ENCODE measurements around the gene SYT12.
A peak's percentile ranks its signal among the peaks of the same experiment; 100 is the strongest.
"Not testable (repeated sequence)": the region's sequence is repeated elsewhere in the genome, so short reads cannot be mapped to it uniquely, and the experiment has no call there.

The SYT12 gene

GRCh38 chr11:66999555-66999954 lies 23.4 kb upstream of the SYT12 start:
- no CpG with 5 or more reads among the region's 7 CpGs for WGBS (ENCODE audit: insufficient coverage, insufficient read length)
- no peak overlapping the region for H3K27ac ChIP-seq (ENCODE audit: low read length)
- H3K4me1 ChIP-seq (ENCODE audit: control insufficient read depth, insufficient read depth, low read length), result peaks cover 2% of the 10 kb centered on the region
- H3K36me3 ChIP-seq (ENCODE audit: control insufficient read depth, insufficient read depth, low read length), result no peaks in the 10 kb centered on the region
- no peaks in the 10 kb centered on the region for H3K27me3 ChIP-seq (ENCODE audit: control insufficient read depth, insufficient read depth, low read length)
- H3K9me3 ChIP-seq (ENCODE audit: control insufficient read depth, insufficient read depth, low read length), result no peaks in the 10 kb centered on the region
- H3K4me3 ChIP-seq (ENCODE audit: low read length), result no peak overlapping the region
- no peak for DNase-seq (ENCODE audit: low read depth, low spot score)

GRCh38 chr11:67001332-67001731 lies 21.6 kb upstream of the SYT12 start:
- Histone ChIP-seq H3K36me3 (ENCODE audit: control insufficient read depth, insufficient read depth, low read length) (no peaks in the 10 kb centered on the region), H3K4me1 (ENCODE audit: control insufficient read depth, insufficient read depth, low read length) (peaks cover 2% of the 10 kb centered on the region), H3K27me3 (ENCODE audit: control insufficient read depth, insufficient read depth, low read length) (no peaks in the 10 kb centered on the region), H3K9me3 (ENCODE audit: control insufficient read depth, insufficient read depth, low read length) (no peaks in the 10 kb centered on the region), H3K4me3 (ENCODE audit: low read length) (no peak overlapping the region), H3K27ac (ENCODE audit: low read length) (no peak overlapping the region)
- WGBS (ENCODE audit: insufficient coverage, insufficient read length), result no CpG with 5 or more reads among the region's 5 CpGs
- DNase-seq (ENCODE audit: low read depth, low spot score), result no peak

DNA sequence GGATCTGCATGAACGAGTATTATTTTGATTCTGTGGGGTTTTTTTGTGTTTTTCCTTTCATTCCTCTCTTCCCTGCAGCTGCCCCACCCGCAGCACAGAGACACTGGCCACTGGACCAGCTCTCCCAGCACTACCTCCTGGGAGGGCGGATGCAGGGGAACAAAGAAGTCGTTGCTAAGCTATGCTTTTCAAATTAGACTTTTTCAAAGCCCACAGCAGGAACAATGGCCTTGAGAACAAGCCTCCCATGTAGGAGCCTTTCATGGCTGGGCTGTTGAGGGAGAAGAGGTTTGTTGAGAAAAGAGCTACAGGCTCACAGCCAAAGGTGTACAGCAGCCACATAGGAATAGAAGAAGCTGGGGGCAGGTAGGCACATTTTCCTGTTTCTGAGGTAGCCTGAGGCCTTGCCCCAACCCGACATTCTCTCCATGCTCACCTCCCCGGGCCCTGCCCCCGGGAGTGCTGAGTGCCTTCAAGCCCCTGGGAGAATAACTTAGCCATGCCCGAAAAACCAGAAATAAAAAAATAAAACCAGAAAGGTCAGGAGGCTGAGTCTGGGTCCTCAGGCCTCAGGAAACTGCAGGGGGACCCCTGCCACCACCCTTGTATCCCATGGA lies 20.5 kb upstream of the SYT12 start:
- DNase-seq (ENCODE audit: low read depth, low spot score), result peak; percentile 58
- Histone ChIP-seq H3K4me1 (ENCODE audit: control insufficient read depth, insufficient read depth, low read length) (peaks cover 2% of the 10 kb centered on the region), H3K27me3 (ENCODE audit: control insufficient read depth, insufficient read depth, low read length) (no peaks in the 10 kb centered on the region), H3K27ac (ENCODE audit: low read length) (no peak overlapping the region), H3K9me3 (ENCODE audit: control insufficient read depth, insufficient read depth, low read length) (no peaks in the 10 kb centered on the region), H3K36me3 (ENCODE audit: control insufficient read depth, insufficient read depth, low read length) (no peaks in the 10 kb centered on the region), H3K4me3 (ENCODE audit: low read length) (no peak overlapping the region)
- no CpG with 5 or more reads among the region's 8 CpGs for WGBS (ENCODE audit: insufficient coverage, insufficient read length)

GRCh38 chr11:67002921-67003411 lies 20.0 kb upstream of the SYT12 start:
- no peak overlapping the region for H3K27ac ChIP-seq (ENCODE audit: low read length)
- H3K27me3 ChIP-seq (ENCODE audit: control insufficient read depth, insufficient read depth, low read length), result no peaks in the 10 kb centered on the region
- peaks cover 2% of the 10 kb centered on the region for H3K4me1 ChIP-seq (ENCODE audit: control insufficient read depth, insufficient read depth, low read length)
- H3K36me3 ChIP-seq (ENCODE audit: control insufficient read depth, insufficient read depth, low read length), result no peaks in the 10 kb centered on the region
- H3K4me3 ChIP-seq (ENCODE audit: low read length), result no peak overlapping the region
- no peaks in the 10 kb centered on the region for H3K9me3 ChIP-seq (ENCODE audit: control insufficient read depth, insufficient read depth, low read length)
- WGBS (ENCODE audit: insufficient coverage, insufficient read length), result no CpG with 5 or more reads among the region's 5 CpGs
- DNase-seq (ENCODE audit: low read depth, low spot score), result no peak

- not testable (repeated sequence) for H3K9me3 ChIP-seq (ENCODE audit: control insufficient read depth, insufficient read depth, low read length); H3K4me3 ChIP-seq (ENCODE audit: low read length); H3K27ac ChIP-seq (ENCODE audit: low read length); H3K27me3 ChIP-seq (ENCODE audit: control insufficient read depth, insufficient read depth, low read length); DNase-seq (ENCODE audit: low read depth, low spot score); H3K4me1 ChIP-seq (ENCODE audit: control insufficient read depth, insufficient read depth, low read length); H3K36me3 ChIP-seq (ENCODE audit: control insufficient read depth, insufficient read depth, low read length)
- no CpG with 5 or more reads among the region's 8 CpGs for WGBS (ENCODE audit: insufficient coverage, insufficient read length)
Measured at GRCh38 chr11:67005200-67005599, 17.7 kb upstream of the SYT12 start.

- peak; percentile 96 for DNase-seq (ENCODE audit: low read depth, low spot score)
- Histone ChIP-seq H3K4me3 (ENCODE audit: low read length) (no peak overlapping the region), H3K4me1 (ENCODE audit: control insufficient read depth, insufficient read depth, low read length) (peaks cover 2% of the 10 kb centered on the region), H3K27ac (ENCODE audit: low read length) (no peak overlapping the region), H3K9me3 (ENCODE audit: control insufficient read depth, insufficient read depth, low read length) (no peaks in the 10 kb centered on the region), H3K36me3 (ENCODE audit: control insufficient read depth, insufficient read depth, low read length) (no peaks in the 10 kb centered on the region), H3K27me3 (ENCODE audit: control insufficient read depth, insufficient read depth, low read length) (no peaks in the 10 kb centered on the region)
- WGBS (ENCODE audit: insufficient coverage, insufficient read length), result no CpG with 5 or more reads among the region's 14 CpGs
Measured at GRCh38 chr11:67006029-67006884, 16.7 kb upstream of the SYT12 start.

DNA sequence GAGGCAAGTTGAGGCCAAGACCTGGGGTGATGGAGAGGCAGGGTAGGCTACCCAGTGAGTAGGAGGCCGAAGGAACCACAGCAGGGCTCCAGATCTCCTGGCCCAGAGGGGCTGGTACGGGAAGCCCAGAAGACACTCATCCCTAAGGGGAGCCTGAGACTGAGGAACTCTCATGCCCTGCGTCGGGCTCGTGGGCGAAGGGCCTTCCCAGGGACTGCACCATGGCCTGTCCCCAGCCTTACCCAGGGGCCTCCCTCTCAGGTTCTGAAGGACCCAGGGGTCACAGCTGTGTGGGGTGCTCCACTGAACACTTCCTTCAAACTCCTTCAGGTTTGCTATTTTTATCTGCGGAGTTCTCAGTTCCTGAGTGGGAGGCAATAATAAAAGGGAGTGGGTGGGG lies 15.8 kb upstream of the SYT12 start:
- no peaks in the 10 kb centered on the region for H3K9me3 ChIP-seq (ENCODE audit: control insufficient read depth, insufficient read depth, low read length)
- no peak overlapping the region for H3K27ac ChIP-seq (ENCODE audit: low read length)

DNA sequence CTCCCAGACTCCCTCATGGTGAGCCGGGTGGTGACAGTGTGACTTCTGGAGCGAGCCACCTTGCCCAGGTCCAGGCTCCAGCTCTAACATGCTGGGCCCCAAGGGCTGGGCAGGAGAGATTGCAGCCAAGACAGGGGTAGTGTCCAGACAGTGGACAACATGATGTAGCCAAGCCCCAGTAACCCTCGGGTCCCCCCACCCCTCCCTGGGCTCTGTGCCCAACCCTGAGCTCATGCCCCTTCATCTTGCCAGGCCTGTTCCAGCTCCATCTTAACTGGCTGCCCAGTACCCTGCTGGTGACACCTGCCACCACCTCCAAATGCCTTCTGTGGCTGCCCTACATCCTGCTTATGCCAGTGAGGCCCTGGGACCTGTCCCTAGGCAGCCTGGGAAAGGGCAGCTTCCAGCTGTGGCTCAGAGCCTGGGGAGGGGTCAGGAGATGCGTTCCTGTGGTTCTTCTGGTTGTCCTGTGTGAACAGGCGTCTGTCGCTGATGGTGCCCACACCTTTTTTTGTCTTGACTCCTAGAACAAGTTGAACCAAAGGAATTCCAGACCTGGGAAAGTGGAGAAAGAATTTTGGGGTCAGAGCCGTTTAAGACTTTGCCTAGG lies 12.5 kb upstream of the SYT12 start:
- Histone ChIP-seq H3K36me3 (ENCODE audit: control insufficient read depth, insufficient read depth, low read length) (no peaks in the 10 kb centered on the region; the same call in 1 of the 2 replicates), H3K9me3 (ENCODE audit: control insufficient read depth, insufficient read depth, low read length) (no peaks in the 10 kb centered on the region), H3K27me3 (ENCODE audit: control insufficient read depth, insufficient read depth, low read length) (no peaks in the 10 kb centered on the region), H3K4me3 (ENCODE audit: low read length) (no peak overlapping the region), H3K4me1 (ENCODE audit: control insufficient read depth, insufficient read depth, low read length) (no peaks in the 10 kb centered on the region), H3K27ac (ENCODE audit: low read length) (no peak overlapping the region)
- no CpG with 5 or more reads among the region's 7 CpGs for WGBS (ENCODE audit: insufficient coverage, insufficient read length)
- DNase-seq (ENCODE audit: low read depth, low spot score), result no peak

More for the DNA sequence above, 15.8 kb upstream of the SYT12 start:
- WGBS (ENCODE audit: insufficient coverage, insufficient read length), result no CpG with 5 or more reads among the region's 7 CpGs
- no peaks in the 10 kb centered on the region for H3K36me3 ChIP-seq (ENCODE audit: control insufficient read depth, insufficient read depth, low read length)
- H3K27me3 ChIP-seq (ENCODE audit: control insufficient read depth, insufficient read depth, low read length), result no peaks in the 10 kb centered on the region
- peaks cover 2% of the 10 kb centered on the region for H3K4me1 ChIP-seq (ENCODE audit: control insufficient read depth, insufficient read depth, low read length)
- DNase-seq (ENCODE audit: low read depth, low spot score), result no peak
- no peak overlapping the region for H3K4me3 ChIP-seq (ENCODE audit: low read length)

DNA sequence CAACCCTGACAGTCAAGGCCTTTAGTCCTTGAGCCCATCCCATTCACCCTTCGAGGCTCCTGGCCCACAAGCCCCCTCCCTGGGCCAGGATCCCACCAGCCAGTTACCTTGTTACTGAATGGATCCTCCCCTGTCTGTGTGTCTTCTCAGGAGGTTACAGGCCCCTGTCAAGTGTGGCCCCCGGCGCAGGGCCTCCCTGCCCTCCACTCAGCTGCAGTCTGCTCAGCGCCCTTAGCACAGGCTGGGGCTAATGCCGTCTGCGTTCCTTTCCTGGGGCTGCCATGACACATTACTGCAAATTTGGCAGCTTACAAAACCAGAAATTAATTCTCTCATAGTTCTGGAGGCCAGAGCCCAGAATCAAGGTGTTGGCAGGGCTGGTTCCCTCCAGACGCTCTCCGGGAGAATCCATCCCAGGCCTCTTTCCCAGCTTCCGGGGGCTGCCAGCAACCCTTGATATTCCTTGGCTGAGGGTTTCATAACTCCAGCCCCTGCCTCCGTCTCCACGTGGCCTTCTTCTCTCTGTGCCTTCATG lies 9.4 kb upstream of the SYT12 start:
- WGBS (ENCODE audit: insufficient coverage, insufficient read length), result no CpG with 5 or more reads among the region's 11 CpGs
- Histone ChIP-seq H3K4me1 (ENCODE audit: control insufficient read depth, insufficient read depth, low read length) (no peaks in the 10 kb centered on the region), H3K27ac (ENCODE audit: low read length) (no peak overlapping the region), H3K4me3 (ENCODE audit: low read length) (no peak overlapping the region), H3K27me3 (ENCODE audit: control insufficient read depth, insufficient read depth, low read length) (no peaks in the 10 kb centered on the region), H3K36me3 (ENCODE audit: control insufficient read depth, insufficient read depth, low read length) (no peaks in the 10 kb centered on the region; the same call in 1 of the 2 replicates), H3K9me3 (ENCODE audit: control insufficient read depth, insufficient read depth, low read length) (no peaks in the 10 kb centered on the region)
- no peak for DNase-seq (ENCODE audit: low read depth, low spot score)

DNA sequence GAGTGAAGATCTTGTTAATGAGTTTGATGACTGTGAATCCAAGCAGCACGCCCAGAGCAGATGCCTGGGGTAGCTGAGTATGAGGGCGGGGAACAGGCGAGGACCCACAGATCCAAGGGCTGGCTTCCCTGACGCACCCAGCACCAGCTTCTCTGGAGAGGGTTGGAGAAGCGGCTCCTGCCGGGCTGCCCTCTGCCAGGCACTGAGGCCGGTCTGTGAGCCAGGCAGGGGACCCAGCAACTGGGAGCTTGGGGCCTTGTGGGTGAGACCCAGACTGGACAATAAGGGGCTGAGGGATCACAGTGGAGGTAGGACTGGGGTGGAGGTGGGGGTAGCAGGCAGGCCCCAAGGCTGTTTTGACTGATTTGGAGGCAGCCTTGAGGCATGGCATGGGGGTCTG lies 8.6 kb upstream of the SYT12 start:
- DNase-seq (ENCODE audit: low read depth, low spot score), result no peak
- no peaks in the 10 kb centered on the region; the same call in 1 of the 2 replicates for H3K36me3 ChIP-seq (ENCODE audit: control insufficient read depth, insufficient read depth, low read length)
- H3K9me3 ChIP-seq (ENCODE audit: control insufficient read depth, insufficient read depth, low read length), result no peaks in the 10 kb centered on the region
- no CpG with 5 or more reads among the region's 7 CpGs for WGBS (ENCODE audit: insufficient coverage, insufficient read length)
- no peaks in the 10 kb centered on the region for H3K4me1 ChIP-seq (ENCODE audit: control insufficient read depth, insufficient read depth, low read length)
- no peak overlapping the region for H3K4me3 ChIP-seq (ENCODE audit: low read length)
- no peak overlapping the region for H3K27ac ChIP-seq (ENCODE audit: low read length)
- no peaks in the 10 kb centered on the region for H3K27me3 ChIP-seq (ENCODE audit: control insufficient read depth, insufficient read depth, low read length)
